ENCODE data around the gene FSD1.

The FSD1 gene

GRCh38 chr19:4295972-4296771 lies 8.2 kb upstream of the FSD1 start:
- no peak for TF ChIP-seq CTCF (IDR thresholded peaks at IDR 0.05; ENCODE audit: low read depth, low read length)
- TF ChIP-seq EZH2phosphoT487 (IDR thresholded peaks at IDR 0.05; ENCODE audit: low read depth): no peak
- Histone ChIP-seq H3K4me2 (ENCODE audit: low read length) (no peak overlapping the region), H3K9ac (ENCODE audit: low read length) (no peak overlapping the region), H3K4me1 (ENCODE audit: low read length) (no peaks in the 10 kb centered on the region), H3K9me3 (ENCODE audit: insufficient read depth, low read length) (no peaks in the 10 kb centered on the region), H3K79me2 (ENCODE audit: low read length) (no peaks in the 10 kb centered on the region), H3K4me3 (ENCODE audit: low read length) (no peak overlapping the region), H4K20me1 (ENCODE audit: insufficient read depth, low read length) (no peaks in the 10 kb centered on the region), H2AFZ (ENCODE audit: low read depth, low read length) (no peak overlapping the region), H3K27me3 (ENCODE audit: low read depth, low read length) (peaks cover 4% of the 10 kb centered on the region; the same call in 1 of the 2 replicates), H3K27ac (ENCODE audit: low read length) (no peak overlapping the region), H3K36me3 (replicated peaks; ENCODE audit: low read depth, low read length) (no peaks in the 10 kb centered on the region)

- H3K9ac ChIP-seq (ENCODE audit: low read length): no peak overlapping the region
- H2AFZ ChIP-seq (ENCODE audit: low read depth, low read length): no peak overlapping the region
- H3K27ac ChIP-seq (ENCODE audit: low read length): no peak overlapping the region
- no peaks in the 10 kb centered on the region for H3K36me3 ChIP-seq (replicated peaks; ENCODE audit: low read depth, low read length)
- no peak overlapping the region for H3K4me2 ChIP-seq (ENCODE audit: low read length)
- H4K20me1 ChIP-seq (ENCODE audit: insufficient read depth, low read length): no peaks in the 10 kb centered on the region
- H3K4me1 ChIP-seq (ENCODE audit: low read length): no peaks in the 10 kb centered on the region
- peaks cover 4% of the 10 kb centered on the region; the same call in 1 of the 2 replicates for H3K27me3 ChIP-seq (ENCODE audit: low read depth, low read length)
- H3K4me3 ChIP-seq (ENCODE audit: low read length): no peak overlapping the region
- no peaks in the 10 kb centered on the region for H3K79me2 ChIP-seq (ENCODE audit: low read length)
- TF ChIP-seq CTCF (IDR thresholded peaks at IDR 0.05; ENCODE audit: low read depth, low read length): no peak
- TF ChIP-seq EZH2phosphoT487 (IDR thresholded peaks at IDR 0.05; ENCODE audit: low read depth): no peak
- no peaks in the 10 kb centered on the region for H3K9me3 ChIP-seq (ENCODE audit: insufficient read depth, low read length)
Measured at GRCh38 chr19:4297901-4298809, 6.2 kb upstream of the FSD1 start.

GRCh38 chr19:4298810-4299550 lies 5.4 kb upstream of the FSD1 start:
- Histone ChIP-seq H3K4me3 (ENCODE audit: low read length) (no peak overlapping the region), H3K4me1 (ENCODE audit: low read length) (no peaks in the 10 kb centered on the region), H2AFZ (ENCODE audit: low read depth, low read length) (no peak overlapping the region), H3K79me2 (ENCODE audit: low read length) (no peaks in the 10 kb centered on the region), H3K36me3 (replicated peaks; ENCODE audit: low read depth, low read length) (no peaks in the 10 kb centered on the region), H3K9ac (ENCODE audit: low read length) (no peak overlapping the region), H3K27ac (ENCODE audit: low read length) (no peak overlapping the region), H3K9me3 (ENCODE audit: insufficient read depth, low read length) (no peaks in the 10 kb centered on the region), H3K27me3 (ENCODE audit: low read depth, low read length) (peaks cover 4% of the 10 kb centered on the region; the same call in 1 of the 2 replicates), H4K20me1 (ENCODE audit: insufficient read depth, low read length) (no peaks in the 10 kb centered on the region), H3K4me2 (ENCODE audit: low read length) (no peak overlapping the region)
- TF ChIP-seq EZH2phosphoT487 (IDR thresholded peaks at IDR 0.05; ENCODE audit: low read depth) (no peak), CTCF (IDR thresholded peaks at IDR 0.05; ENCODE audit: low read depth, low read length) (no peak)

All from OCI-LY3 (cell line).